ENCODE measurements around the gene WNT3.

GRCh38 chr17:46771561-46772474, 46.7 kb downstream of the WNT3 start:
- TF ChIP-seq CTCF (IDR thresholded peaks at IDR 0.05) (no peak), POLR2A (IDR thresholded peaks at IDR 0.05) (no peak)
